Large intestine (tissue), 3 donors: ENCODE measurements around the gene OSBPL7. TPM values are rescaled to one million over a fixed set of nuclear protein-coding genes. Genes with fewer than 3 reads are reported as not detected.

ENCODE experiments used
- DNase-seq, 2 donors: peaks; one replicate each; pipeline versions ENCODE4 v3.0.0 to v3.0.0-alpha.2; 2013
- H3K27ac ChIP-seq: one replicate; pipeline ENCODE4 v1.5.1; 2013; ENCODE audit warnings: low read length
- H3K27me3 ChIP-seq: 2 replicates; pipeline ENCODE4 v1.6.1; 2013; ENCODE audit warnings: low read length; ENCODE audit not compliant: control insufficient read depth, insufficient read depth
- H3K36me3 ChIP-seq: 2 replicates; pipeline ENCODE4 v1.6.1; 2013; ENCODE audit warnings: low read length; ENCODE audit not compliant: control insufficient read depth, insufficient read depth
- H3K4me1 ChIP-seq: one replicate; pipeline ENCODE4 v1.6.1; 2013; ENCODE audit warnings: low read length; ENCODE audit not compliant: control insufficient read depth, insufficient read depth
- H3K4me3 ChIP-seq: one replicate; pipeline ENCODE4 v1.5.1; 2013; ENCODE audit warnings: low read length
- H3K9me3 ChIP-seq: one replicate; pipeline ENCODE4 v1.6.1; 2013; ENCODE audit warnings: mild to moderate bottlenecking, low read depth, low read length, moderate library complexity; ENCODE audit not compliant: control insufficient read depth
- WGBS: methylation state at CpG from one replicate; pipeline ENCODE4 v1.1.5; 2013; ENCODE audit warnings: low lambda C conversion rate; ENCODE audit not compliant: insufficient coverage; 5-methylcytosine and 5-hydroxymethylcytosine counted together
- polyA plus RNA-seq: library from polyadenylated mRNA; unstranded; fragments of 120-200 nt; gene quantifications from one replicate; pipeline ENCODE4 v1.2.1, GENCODE V29; 2013

OSBPL7 gene
- polyA plus RNA-seq, 1 donor, result 19.9 TPM

- no CpG with 5 or more reads among the region's 4 CpGs for WGBS
- Histone ChIP-seq H3K36me3 (peaks cover 51% of the 10 kb centered on the region), H3K27me3 (no peaks in the 10 kb centered on the region), H3K4me1 (peaks cover 24% of the 10 kb centered on the region), H3K27ac (no peak overlapping the region), H3K9me3 (no peaks in the 10 kb centered on the region), H3K4me3 (no peak overlapping the region)
- DNase-seq, result no peak
Measured at GRCh38 chr17:47822785-47823184, 1.2 kb upstream of the OSBPL7 start.

- Histone ChIP-seq H3K27ac (peak overlapping the region; percentile 32), H3K4me3 (peak overlapping the region; percentile 81), H3K36me3 (peaks cover 52% of the 10 kb centered on the region), H3K4me1 (peaks cover 24% of the 10 kb centered on the region), H3K27me3 (no peaks in the 10 kb centered on the region), H3K9me3 (no peaks in the 10 kb centered on the region)
- no CpG with 5 or more reads among the region's 4 CpGs for WGBS
- peak in 1 of 2 donors; percentile 22 for DNase-seq
Measured at GRCh38 chr17:47821031-47821423, 567 bp downstream of the OSBPL7 start.

GRCh38 chr17:47820033-47820789 lies 1.4 kb downstream of the OSBPL7 start:
- Histone ChIP-seq H3K36me3 (peaks cover 56% of the 10 kb centered on the region), H3K4me1 (peaks cover 24% of the 10 kb centered on the region), H3K27ac (peak overlapping the region; percentile 15), H3K9me3 (no peaks in the 10 kb centered on the region), H3K4me3 (peak overlapping the region; percentile 81), H3K27me3 (no peaks in the 10 kb centered on the region)
- WGBS, result no CpG with 5 or more reads among the region's 12 CpGs
- DNase-seq, result peak in 1 of 2 donors; percentile 80

- H3K9me3 ChIP-seq, result no peaks in the 10 kb centered on the region
- no peak overlapping the region for H3K4me3 ChIP-seq
- DNase-seq, result no peak
- no peaks in the 10 kb centered on the region for H3K27me3 ChIP-seq
- peaks cover 24% of the 10 kb centered on the region for H3K4me1 ChIP-seq
- WGBS, result no CpG with 5 or more reads among the region's 10 CpGs
- H3K36me3 ChIP-seq, result peaks cover 63% of the 10 kb centered on the region
- no peak overlapping the region for H3K27ac ChIP-seq
Measured at GRCh38 chr17:47819475-47819874, 2.1 kb downstream of the OSBPL7 start.

- no peak overlapping the region for H3K27ac ChIP-seq
- H3K27me3 ChIP-seq, result no peaks in the 10 kb centered on the region
- no CpG with 5 or more reads among the region's 11 CpGs for WGBS
- no peaks in the 10 kb centered on the region for H3K9me3 ChIP-seq
- H3K4me1 ChIP-seq, result peaks cover 24% of the 10 kb centered on the region
- no peak for DNase-seq
- H3K4me3 ChIP-seq, result no peak overlapping the region
- peaks cover 61% of the 10 kb centered on the region for H3K36me3 ChIP-seq
Measured at GRCh38 chr17:47818002-47818695, 3.4 kb downstream of the OSBPL7 start.

GRCh38 chr17:47816947-47817346 lies 4.6 kb downstream of the OSBPL7 start:
- Histone ChIP-seq H3K27me3 (no peaks in the 10 kb centered on the region), H3K4me3 (no peak overlapping the region), H3K4me1 (peaks cover 19% of the 10 kb centered on the region), H3K27ac (no peak overlapping the region), H3K36me3 (peaks cover 71% of the 10 kb centered on the region), H3K9me3 (no peaks in the 10 kb centered on the region)
- no peak for DNase-seq
- WGBS, result no CpG with 5 or more reads among the region's 10 CpGs

- H3K36me3 ChIP-seq, result peaks cover 71% of the 10 kb centered on the region
- peaks cover 14% of the 10 kb centered on the region for H3K4me1 ChIP-seq
Measured at GRCh38 chr17:47816111-47816735, 5.4 kb downstream of the OSBPL7 start.

GRCh38 chr17:47815106-47815918 lies 6.3 kb downstream of the OSBPL7 start:
- 80% methylated on average over 1 of the region's 21 CpGs for WGBS
- no peak overlapping the region for H3K27ac ChIP-seq

More at GRCh38 chr17:47816111-47816735, 5.4 kb downstream of the OSBPL7 start:
- WGBS, result no CpG with 5 or more reads among the region's 21 CpGs
- DNase-seq, result no peak
- Histone ChIP-seq H3K27me3 (no peaks in the 10 kb centered on the region), H3K9me3 (no peaks in the 10 kb centered on the region), H3K27ac (no peak overlapping the region), H3K4me3 (no peak overlapping the region)

GRCh38 chr17:47813512-47814031 lies 8.0 kb downstream of the OSBPL7 start:
- WGBS, result no CpG with 5 or more reads among the region's 22 CpGs
- H3K27me3 ChIP-seq, result no peaks in the 10 kb centered on the region
- H3K36me3 ChIP-seq, result peaks cover 78% of the 10 kb centered on the region
- DNase-seq, result no peak
- no peaks in the 10 kb centered on the region for H3K9me3 ChIP-seq
- no peak overlapping the region for H3K4me3 ChIP-seq
- peaks cover 23% of the 10 kb centered on the region for H3K4me1 ChIP-seq
- H3K27ac ChIP-seq, result no peak overlapping the region

More at GRCh38 chr17:47815106-47815918, 6.3 kb downstream of the OSBPL7 start:
- peaks cover 12% of the 10 kb centered on the region for H3K4me1 ChIP-seq
- no peak for DNase-seq
- H3K4me3 ChIP-seq, result no peak overlapping the region
- peaks cover 74% of the 10 kb centered on the region for H3K36me3 ChIP-seq
- no peaks in the 10 kb centered on the region for H3K9me3 ChIP-seq
- H3K27me3 ChIP-seq, result no peaks in the 10 kb centered on the region
